HUES6 (cell line): ENCODE results near the gene NCLN.
"Not testable (repeated sequence)": the region's sequence is repeated elsewhere in the genome, so short reads cannot be mapped to it uniquely, and the experiment has no call there.

Source experiments
- H3K27ac ChIP-seq: 2 replicates; pipeline ENCODE4 v1.7.0; 2013; ENCODE audit warnings: low read depth, mild to moderate bottlenecking, low read length, inconsistent platforms
- H3K27me3 ChIP-seq: 2 replicates; pipeline ENCODE4 v1.6.1; 2013; ENCODE audit warnings: low read length; ENCODE audit not compliant: control insufficient read depth, insufficient read depth
- H3K36me3 ChIP-seq: 2 replicates; pipeline ENCODE4 v1.6.1; 2013; ENCODE audit warnings: low read length; ENCODE audit not compliant: control insufficient read depth, insufficient read depth
- H3K4me1 ChIP-seq: 2 replicates; pipeline ENCODE4 v1.6.1; 2013; ENCODE audit warnings: low read length; ENCODE audit not compliant: control insufficient read depth, insufficient read depth
- H3K4me3 ChIP-seq: 2 replicates; pipeline ENCODE4 v1.5.1; 2013; ENCODE audit warnings: low read depth, low read length
- H3K9ac ChIP-seq: one replicate; pipeline ENCODE4 v1.6.1; 2013; ENCODE audit warnings: mild to moderate bottlenecking, low read length
- H3K9me3 ChIP-seq: 2 replicates; pipeline ENCODE4 v1.6.1; 2013; ENCODE audit warnings: low read depth, low read length; ENCODE audit not compliant: control insufficient read depth, insufficient read depth

Gene NCLN

DNA sequence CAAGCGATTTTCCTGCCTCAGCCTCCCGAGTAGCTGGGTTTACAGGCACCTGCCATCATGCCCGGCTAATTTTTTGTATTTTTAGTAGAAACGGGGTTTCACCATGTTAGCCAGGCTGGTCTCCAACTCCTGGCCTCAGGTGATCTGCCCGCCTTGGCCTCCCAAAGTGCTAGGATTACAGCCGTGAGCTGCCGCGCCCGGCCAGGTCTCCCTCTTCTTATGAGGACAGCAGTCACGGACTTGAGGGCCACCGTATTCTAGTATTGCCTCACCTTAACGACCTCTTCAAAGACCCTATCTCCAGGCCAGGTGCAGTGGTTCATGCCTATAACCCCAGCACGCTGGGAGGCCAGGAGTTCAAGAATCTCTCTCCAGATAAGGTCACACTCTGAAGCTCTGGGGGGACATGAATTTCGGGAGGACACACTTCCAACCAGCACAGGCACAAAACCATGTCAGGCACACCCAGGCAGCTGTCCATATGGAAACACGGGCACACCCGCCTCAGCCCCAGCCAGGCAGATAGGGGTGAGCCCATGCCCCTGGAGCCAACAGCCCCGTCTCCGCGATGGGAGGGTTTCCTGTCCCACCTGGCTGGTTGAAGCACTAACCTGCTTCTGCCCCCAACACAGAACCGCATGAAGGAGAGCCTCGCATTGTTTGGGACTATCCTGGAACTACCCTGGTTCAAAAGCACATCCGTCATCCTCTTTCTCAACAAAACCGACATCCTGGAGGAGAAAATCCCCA lies 28.5 kb upstream of the NCLN start:
- H3K27ac ChIP-seq, result no peak overlapping the region
- H3K4me3 ChIP-seq, result no peak overlapping the region
- H3K9ac ChIP-seq, result no peak overlapping the region
- H3K9me3 ChIP-seq, result peaks cover 10% of the 10 kb centered on the region; the same call in 1 of the 2 replicates
- peaks cover 4% of the 10 kb centered on the region for H3K4me1 ChIP-seq
- H3K27me3 ChIP-seq, result 0 out of 2 replicates have a peak, but pooled peaks cover 2% of the 10 kb centered on the region
- no peaks in the 10 kb centered on the region for H3K36me3 ChIP-seq

DNA sequence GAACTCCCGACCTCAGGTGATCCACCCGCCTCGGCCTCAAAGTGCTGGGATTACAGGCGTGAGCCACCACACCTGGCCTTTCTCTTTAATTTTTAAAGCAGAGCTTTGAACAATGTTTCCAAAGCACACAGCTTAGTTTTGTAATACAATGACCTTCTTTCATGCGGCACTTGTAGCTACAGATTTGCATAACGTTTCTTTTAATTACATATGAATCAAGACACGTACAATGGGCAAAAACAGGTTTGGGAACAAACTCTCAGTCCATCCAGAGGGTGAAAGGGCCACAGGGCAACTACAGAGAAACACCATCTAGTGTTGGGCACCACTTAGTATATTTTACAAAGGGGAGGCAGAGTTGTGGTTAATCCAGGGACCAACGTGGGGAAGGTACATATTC lies 26.2 kb upstream of the NCLN start:
- no peak overlapping the region for H3K27ac ChIP-seq
- no peak overlapping the region for H3K4me3 ChIP-seq
- H3K4me1 ChIP-seq, result peaks cover 9% of the 10 kb centered on the region
- no peaks in the 10 kb centered on the region for H3K36me3 ChIP-seq
- peaks cover 10% of the 10 kb centered on the region; the same call in 1 of the 2 replicates for H3K9me3 ChIP-seq
- H3K9ac ChIP-seq, result no peak overlapping the region
- H3K27me3 ChIP-seq, result peaks cover 9% of the 10 kb centered on the region

DNA sequence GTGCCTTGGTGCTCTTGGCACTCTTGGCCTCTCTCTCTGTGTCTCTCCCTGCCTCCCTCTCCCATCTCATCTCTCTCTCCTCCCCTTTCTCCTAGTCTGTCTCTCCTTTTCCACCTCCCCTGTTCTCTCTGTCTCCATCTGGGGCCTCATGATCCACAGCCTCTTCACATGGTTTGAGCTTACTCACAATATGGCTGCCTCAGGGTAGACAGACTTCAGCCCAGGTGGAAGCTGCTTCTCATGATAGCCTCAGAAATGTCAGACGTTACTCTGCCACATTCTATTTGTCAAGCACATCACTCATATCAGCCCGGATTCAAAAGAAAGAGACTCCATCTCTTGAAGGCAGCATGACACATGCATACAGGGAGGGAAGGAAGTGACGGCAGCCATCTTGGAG lies 25.5 kb upstream of the NCLN start:
- Histone ChIP-seq H3K27ac (no peak overlapping the region), H3K27me3 (peaks cover 9% of the 10 kb centered on the region), H3K9ac (no peak overlapping the region), H3K36me3 (no peaks in the 10 kb centered on the region), H3K4me3 (no peak overlapping the region), H3K4me1 (peaks cover 5% of the 10 kb centered on the region), H3K9me3 (peaks cover 10% of the 10 kb centered on the region; the same call in 1 of the 2 replicates)

DNA sequence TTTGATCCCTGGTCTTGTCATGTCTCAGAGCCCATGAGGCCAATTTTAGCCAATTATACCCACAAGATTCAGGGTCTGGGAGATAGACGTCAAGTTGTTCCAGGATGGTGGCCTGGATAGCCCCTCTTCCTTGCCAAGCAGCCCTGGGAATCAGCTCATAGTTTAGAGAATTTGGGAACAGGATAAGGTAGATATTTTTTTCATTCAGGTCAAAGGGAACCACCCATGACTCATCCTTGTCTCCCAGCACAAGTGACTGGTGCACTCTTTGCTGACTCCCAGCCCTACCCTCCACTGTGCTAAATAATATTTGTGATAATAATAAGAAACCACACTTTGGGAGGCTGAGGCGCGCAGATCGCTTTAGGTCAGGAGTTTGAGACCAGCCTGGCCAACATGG lies 24.3 kb upstream of the NCLN start:
- Histone ChIP-seq H3K4me3 (no peak overlapping the region), H3K27ac (no peak overlapping the region), H3K36me3 (no peaks in the 10 kb centered on the region), H3K9me3 (peaks cover 10% of the 10 kb centered on the region; the same call in 1 of the 2 replicates), H3K9ac (no peak overlapping the region), H3K27me3 (peaks cover 9% of the 10 kb centered on the region), H3K4me1 (peaks cover 5% of the 10 kb centered on the region)

DNA sequence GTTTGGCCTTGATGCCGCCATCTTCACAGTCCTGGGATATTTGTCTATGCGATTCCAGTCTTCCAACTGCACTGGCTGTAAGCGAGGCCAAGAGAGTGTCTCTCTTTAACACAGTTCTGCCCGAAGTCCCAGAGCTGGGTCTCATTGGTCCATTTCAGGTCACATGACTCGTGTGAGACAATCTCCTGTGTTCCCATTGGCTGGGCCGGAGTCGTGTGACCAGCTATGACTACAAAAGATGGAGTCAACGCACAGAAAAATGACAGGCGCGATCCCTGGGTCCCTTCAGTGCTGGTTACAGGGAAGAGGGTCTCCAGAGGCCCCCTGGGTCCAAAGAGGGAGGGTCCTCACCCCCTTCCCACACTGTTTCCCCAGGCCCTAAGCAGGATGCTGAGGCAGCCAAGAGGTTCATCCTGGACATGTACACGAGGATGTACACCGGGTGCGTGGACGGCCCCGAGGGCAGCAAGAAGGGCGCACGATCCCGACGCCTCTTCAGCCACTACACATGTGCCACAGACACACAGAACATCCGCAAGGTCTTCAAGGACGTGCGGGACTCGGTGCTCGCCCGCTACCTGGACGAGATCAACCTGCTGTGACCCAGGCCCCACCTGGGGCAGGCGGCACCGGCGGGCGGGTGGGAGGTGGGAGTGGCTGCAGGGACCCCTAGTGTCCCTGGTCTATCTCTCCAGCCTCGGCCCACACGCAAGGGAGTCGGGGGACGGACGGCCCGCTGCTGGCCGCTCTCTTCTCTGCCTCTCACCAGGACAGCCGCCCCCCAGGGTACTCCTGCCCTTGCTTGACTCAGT lies 23.1 kb upstream of the NCLN start:
- no peak overlapping the region for H3K27ac ChIP-seq
- peaks cover 5% of the 10 kb centered on the region for H3K4me1 ChIP-seq
- H3K36me3 ChIP-seq, result no peaks in the 10 kb centered on the region
- peaks cover 10% of the 10 kb centered on the region; the same call in 1 of the 2 replicates for H3K9me3 ChIP-seq
- no peak overlapping the region for H3K9ac ChIP-seq
- no peak overlapping the region for H3K4me3 ChIP-seq
- H3K27me3 ChIP-seq, result peaks cover 7% of the 10 kb centered on the region

DNA sequence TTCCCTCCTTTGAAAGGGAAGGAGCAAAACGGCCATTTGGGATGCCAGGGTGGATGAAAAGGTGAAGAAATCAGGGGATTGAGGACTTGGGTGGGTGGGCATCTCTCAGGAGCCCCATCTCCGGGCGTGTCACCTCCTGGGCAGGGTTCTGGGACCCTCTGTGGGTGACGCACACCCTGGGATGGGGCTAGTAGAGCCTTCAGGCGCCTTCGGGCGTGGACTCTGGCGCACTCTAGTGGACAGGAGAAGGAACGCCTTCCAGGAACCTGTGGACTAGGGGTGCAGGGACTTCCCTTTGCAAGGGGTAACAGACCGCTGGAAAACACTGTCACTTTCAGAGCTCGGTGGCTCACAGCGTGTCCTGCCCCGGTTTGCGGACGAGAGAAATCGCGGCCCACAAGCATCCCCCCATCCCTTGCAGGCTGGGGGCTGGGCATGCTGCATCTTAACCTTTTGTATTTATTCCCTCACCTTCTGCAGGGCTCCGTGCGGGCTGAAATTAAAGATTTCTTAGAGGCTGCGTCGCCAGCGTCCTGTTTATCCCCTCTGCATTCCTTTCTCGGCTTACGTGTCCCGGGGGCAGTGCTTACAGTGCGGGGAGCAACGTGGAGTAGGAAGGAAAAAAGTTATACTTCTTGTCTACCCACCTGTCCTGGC lies 22.4 kb upstream of the NCLN start:
- Histone ChIP-seq H3K9me3 (peaks cover 10% of the 10 kb centered on the region; the same call in 1 of the 2 replicates), H3K4me3 (peak overlapping the region; percentile 71), H3K4me1 (peaks cover 8% of the 10 kb centered on the region), H3K27me3 (peaks cover 7% of the 10 kb centered on the region), H3K27ac (no peak overlapping the region), H3K36me3 (no peaks in the 10 kb centered on the region), H3K9ac (peak overlapping the region; percentile 43)

DNA sequence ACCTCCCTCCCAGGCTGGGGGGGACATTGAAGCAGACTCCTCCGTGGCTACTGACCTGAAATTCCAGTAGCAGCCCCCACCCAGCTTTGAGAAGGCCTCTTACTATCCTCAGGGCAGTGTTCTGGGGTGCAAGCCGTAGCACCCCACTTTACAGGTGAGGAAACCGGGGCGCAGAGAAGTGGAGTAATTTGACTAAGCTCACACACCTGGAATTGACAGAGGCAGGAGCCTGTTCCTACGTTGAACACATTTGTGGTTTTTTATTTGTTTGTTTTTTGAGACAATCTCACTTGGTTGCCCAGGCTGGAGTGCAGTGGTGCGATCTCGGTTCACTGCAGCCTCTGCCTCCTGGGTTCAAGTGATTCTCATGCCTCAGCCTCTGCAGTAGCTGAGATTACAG lies 21.8 kb upstream of the NCLN start:
- Histone ChIP-seq H3K27ac (no peak overlapping the region), H3K36me3 (no peaks in the 10 kb centered on the region), H3K4me1 (peaks cover 8% of the 10 kb centered on the region), H3K9me3 (peaks cover 10% of the 10 kb centered on the region; the same call in 1 of the 2 replicates), H3K27me3 (peaks cover 7% of the 10 kb centered on the region), H3K4me3 (peak overlapping the region; percentile 71), H3K9ac (peak overlapping the region; percentile 43)

DNA sequence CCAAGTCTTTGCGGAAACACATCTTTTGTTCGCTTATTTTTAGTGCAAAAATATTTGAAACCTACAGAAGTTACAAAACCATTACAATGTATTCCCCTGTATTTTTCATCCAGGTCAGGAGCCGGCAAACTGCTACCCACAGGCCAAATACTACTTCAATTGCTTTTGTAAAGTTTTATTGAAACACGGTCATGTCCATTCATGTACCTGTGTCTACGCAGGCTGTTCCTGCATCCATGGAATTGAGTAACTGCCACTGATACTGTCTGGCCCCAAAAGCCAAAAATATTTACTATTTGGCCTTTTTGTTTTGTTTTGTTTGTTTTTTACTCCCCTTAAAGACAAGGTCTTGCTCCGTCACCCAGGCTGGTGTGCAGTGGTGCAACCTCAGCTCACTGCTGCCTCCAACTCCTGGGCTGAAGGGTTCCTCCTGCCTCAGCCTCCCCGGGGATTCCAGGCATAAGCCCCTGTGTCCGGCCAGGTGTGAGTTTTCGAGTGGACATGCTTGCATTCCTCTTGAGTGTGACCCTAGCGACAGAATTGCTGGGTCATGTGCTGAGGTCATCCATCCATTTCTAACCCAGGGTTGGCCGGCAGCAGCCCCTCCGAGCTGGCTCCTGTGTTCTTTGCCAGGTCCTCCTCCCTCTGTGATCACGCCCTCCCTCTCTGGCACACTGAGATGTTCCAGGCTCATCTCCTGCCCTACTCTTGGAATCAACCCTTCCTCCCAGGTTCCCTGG lies 18.0 kb upstream of the NCLN start:
- H3K27ac ChIP-seq, result no peak overlapping the region
- no peaks in the 10 kb centered on the region for H3K9me3 ChIP-seq
- no peak overlapping the region for H3K9ac ChIP-seq
- H3K4me1 ChIP-seq, result peaks cover 8% of the 10 kb centered on the region; the same call in 1 of the 2 replicates
- no peak overlapping the region for H3K4me3 ChIP-seq
- no peaks in the 10 kb centered on the region for H3K36me3 ChIP-seq
- peaks cover 7% of the 10 kb centered on the region for H3K27me3 ChIP-seq

DNA sequence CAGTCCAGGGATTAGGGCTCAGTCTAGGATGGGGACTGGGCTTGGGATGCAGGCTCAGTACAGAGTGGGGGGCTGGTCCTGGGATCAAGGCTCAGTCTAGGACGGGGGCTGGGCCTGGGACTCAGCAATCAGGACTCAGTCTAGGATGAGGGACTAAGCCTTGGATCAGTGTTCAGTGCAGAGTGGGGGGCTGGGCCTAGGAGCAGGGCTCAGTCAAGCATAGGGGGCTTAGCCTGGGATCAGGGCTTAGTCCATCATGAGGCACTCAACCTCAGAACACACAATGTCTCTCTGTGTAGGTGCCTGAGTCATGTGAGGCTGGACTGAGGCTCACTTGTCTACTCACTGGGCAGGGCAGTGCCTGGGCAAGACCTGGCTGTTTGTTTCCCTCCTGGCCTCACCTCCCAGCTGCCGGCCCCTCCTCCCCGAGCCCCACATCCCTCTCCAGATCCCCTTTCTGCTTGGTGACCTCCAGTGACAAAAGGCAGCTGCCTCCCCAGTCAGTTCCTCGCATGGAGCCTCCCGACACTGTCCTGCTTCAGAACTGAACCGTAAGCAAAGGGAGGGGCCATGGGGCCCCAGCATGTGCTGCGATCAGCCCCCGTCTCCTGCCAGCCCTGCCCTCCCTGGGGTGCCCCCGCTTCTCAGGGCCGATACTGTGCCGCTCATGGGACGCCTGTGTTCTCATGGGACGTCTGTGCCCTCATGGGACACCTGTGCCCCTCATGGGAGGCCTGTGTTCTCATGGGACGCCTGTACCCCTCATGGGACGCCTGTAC lies 13.6 kb upstream of the NCLN start:
- no peaks in the 10 kb centered on the region for H3K9me3 ChIP-seq
- H3K36me3 ChIP-seq, result no peaks in the 10 kb centered on the region
- H3K9ac ChIP-seq, result no peak overlapping the region
- H3K27me3 ChIP-seq, result no peaks in the 10 kb centered on the region; the same call in 1 of the 2 replicates
- no peak overlapping the region for H3K4me3 ChIP-seq
- 0 out of 2 replicates have a peak, but pooled peaks cover 3% of the 10 kb centered on the region for H3K4me1 ChIP-seq
- no peak overlapping the region for H3K27ac ChIP-seq

DNA sequence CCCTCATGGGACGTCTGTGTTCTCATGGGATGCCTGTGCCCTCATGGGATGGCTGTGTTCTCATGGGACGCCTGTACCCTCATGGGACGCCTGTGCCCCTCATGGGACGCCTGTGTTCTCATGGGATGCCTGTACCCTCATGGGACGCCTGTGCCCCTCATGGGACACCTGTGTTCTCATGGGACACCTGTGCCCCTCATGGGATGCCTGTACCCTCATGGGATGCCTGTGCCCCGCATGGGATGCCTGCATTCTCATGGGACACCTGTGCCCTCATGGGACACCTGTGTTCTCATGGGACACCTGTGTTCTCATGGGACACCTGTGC lies 13.1 kb upstream of the NCLN start:
- not testable (repeated sequence) for H3K9ac ChIP-seq, H3K27ac ChIP-seq, H3K27me3 ChIP-seq

More for the DNA sequence above, 13.1 kb upstream of the NCLN start:
- not testable (repeated sequence) for H3K36me3 ChIP-seq, H3K9me3 ChIP-seq, H3K4me1 ChIP-seq, H3K4me3 ChIP-seq
